Measurements from ENCODE around the gene CPM. TPM values are rescaled to one million over a fixed set of nuclear protein-coding genes. Genes with fewer than 3 reads are reported as not detected.

CPM gene
- total and polyA plus RNA-seq, 10 of the 15 experiments (the other 5 are each of a cell fraction or from before 2014, with no cell fraction given) = 0.06 to 1.7 (median 0.41) TPM

GRCh38 chr12:68954811-68955210 is 21.8 kb upstream of the CPM start:
- Histone ChIP-seq H3K9me3 (replicated peaks; ENCODE audit: control insufficient read depth, insufficient read depth, low read length) (no peaks in the 10 kb centered on the region), H3K27ac (ENCODE audit: control insufficient read depth, insufficient read depth) (no peak overlapping the region), H3K36me3 (ENCODE audit: control insufficient read depth in 2 of 2, insufficient read depth in 2 of 2, low read length in 1 of 2) (no peaks in the 10 kb centered on the region), H3K27me3 (replicated peaks in 1 of 2; ENCODE audit: control insufficient read depth in 2 of 2, insufficient read depth in 2 of 2, low read length in 1 of 2) (no peaks in the 10 kb centered on the region; a peak in 1 of 4 replicates), H2AFZ (ENCODE audit: control insufficient read depth, low read depth, low read length) (no peak overlapping the region), H3K79me2 (ENCODE audit: control insufficient read depth, insufficient read depth, low read length) (no peaks in the 10 kb centered on the region), H3K4me2 (ENCODE audit: control insufficient read depth, insufficient read depth) (no peak overlapping the region), H3K4me3 (no peak overlapping the region), H3K4me1 (ENCODE audit: control insufficient read depth, insufficient read depth, low read length) (peaks cover 6% of the 10 kb centered on the region; the same call in 1 of the 2 replicates), H3K9ac (ENCODE audit: control insufficient read depth, insufficient read depth, low read length) (no peak overlapping the region), H4K20me1 (ENCODE audit: control insufficient read depth, insufficient read depth) (no peaks in the 10 kb centered on the region)
- in situ Hi-C loops (cut with MboI) (no loop called here), intact Hi-C loops (cut with micrococcal nuclease; ENCODE audit: unreplicated experiment) (no loop called here)
- POLR2A ChIA-PET = no interaction called here
- no peak for ATAC-seq
- no peak for FAIRE-seq
- CTCF ChIA-PET = no interaction called here
- no TSS peak for BruUV-seq (replicated peaks)
- SMC1A ChIA-PET (ENCODE audit: uncharacterized antibody, unreplicated experiment) = interaction anchor here (0.6 to 1.7 kb wide), 3 partner anchors 9 to 272 kb away, joined by 3 to 4 read pairs (median 4); no protein-coding TSS in a partner anchor
- 51% methylated on average over 7 of the region's 7 CpGs for WGBS (ENCODE audit: insufficient coverage, insufficient replicate concordance, low lambda C conversion rate, missing lambda C conversion rate)
- no peak for DNase-seq (ENCODE audit: low read depth, low spot score)
- RAD21 ChIA-PET (ENCODE audit: unreplicated experiment) = no interaction called here
- no peak for TF ChIP-seq SKIL (IDR thresholded peaks at IDR 0.05; ENCODE audit: low read depth, poor library complexity, severe bottlenecking)
- no peak for TF ChIP-seq CEBPZ (IDR thresholded peaks at IDR 0.05; ENCODE audit: low read depth, low read length)
- TF ChIP-seq RAD51 (IDR thresholded peaks at IDR 0.05) = no peak
- TF ChIP-seq ZSCAN29 (IDR thresholded peaks at IDR 0.05) = no peak
- TF ChIP-seq BMI1 (IDR thresholded peaks at IDR 0.05; ENCODE audit: borderline replicate concordance) = no peak
- TF ChIP-seq MYC (IDR thresholded peaks at IDR 0.05; ENCODE audit: insufficient read depth, insufficient read length, insufficient replicate concordance, low read length, severe bottlenecking) = no peak
- TF ChIP-seq CHD2 (IDR thresholded peaks at IDR 0.05; ENCODE audit: borderline replicate concordance, low read depth, low read length) = no peak
- TF ChIP-seq SUPT20H (IDR thresholded peaks at IDR 0.05; ENCODE audit: borderline replicate concordance, control insufficient read depth, low read depth, low read length) = no peak
- no peak for TF ChIP-seq EZH2 (IDR thresholded peaks at IDR 0.05; ENCODE audit: borderline replicate concordance, control insufficient read depth, low read depth, low read length)
- TF ChIP-seq, protein P1, sequence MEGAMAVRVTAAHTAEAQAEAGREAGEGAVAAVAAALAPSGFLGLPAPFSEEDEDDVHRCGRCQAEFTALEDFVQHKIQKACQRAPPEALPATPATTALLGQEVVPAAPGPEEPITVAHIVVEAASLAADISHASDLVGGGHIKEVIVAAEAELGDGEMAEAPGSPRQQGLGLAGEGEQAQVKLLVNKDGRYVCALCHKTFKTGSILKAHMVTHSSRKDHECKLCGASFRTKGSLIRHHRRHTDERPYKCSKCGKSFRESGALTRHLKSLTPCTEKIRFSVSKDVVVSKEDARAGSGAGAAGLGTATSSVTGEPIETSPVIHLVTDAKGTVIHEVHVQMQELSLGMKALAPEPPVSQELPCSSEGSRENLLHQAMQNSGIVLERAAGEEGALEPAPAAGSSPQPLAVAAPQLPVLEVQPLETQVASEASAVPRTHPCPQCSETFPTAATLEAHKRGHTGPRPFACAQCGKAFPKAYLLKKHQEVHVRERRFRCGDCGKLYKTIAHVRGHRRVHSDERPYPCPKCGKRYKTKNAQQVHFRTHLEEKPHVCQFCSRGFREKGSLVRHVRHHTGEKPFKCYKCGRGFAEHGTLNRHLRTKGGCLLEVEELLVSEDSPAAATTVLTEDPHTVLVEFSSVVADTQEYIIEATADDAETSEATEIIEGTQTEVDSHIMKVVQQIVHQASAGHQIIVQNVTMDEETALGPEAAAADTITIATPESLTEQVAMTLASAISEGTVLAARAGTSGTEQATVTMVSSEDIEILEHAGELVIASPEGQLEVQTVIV (IDR thresholded peaks at IDR 0.05; ENCODE audit: borderline replicate concordance, partially characterized antibody) = no peak
- TF ChIP-seq ZNF622 (IDR thresholded peaks at IDR 0.05) = no peak
- no peak for TF ChIP-seq STAT3 (IDR thresholded peaks at IDR 0.05; ENCODE audit: low read depth, low read length)
- no peak for TF ChIP-seq SMAD5 (IDR thresholded peaks at IDR 0.05; ENCODE audit: low read depth)

Data from GM12878 (cell line).